Measurements from ENCODE around the gene TMC1. TPM values are rescaled to one million over a fixed set of nuclear protein-coding genes. Genes with fewer than 3 reads are reported as not detected.
"Not testable (repeated sequence)": the region's sequence is repeated elsewhere in the genome, so short reads cannot be mapped to it uniquely, and the experiment has no call there.

TMC1 gene
- total RNA-seq, 2 experiments from 2014 or later = not detected

DNA sequence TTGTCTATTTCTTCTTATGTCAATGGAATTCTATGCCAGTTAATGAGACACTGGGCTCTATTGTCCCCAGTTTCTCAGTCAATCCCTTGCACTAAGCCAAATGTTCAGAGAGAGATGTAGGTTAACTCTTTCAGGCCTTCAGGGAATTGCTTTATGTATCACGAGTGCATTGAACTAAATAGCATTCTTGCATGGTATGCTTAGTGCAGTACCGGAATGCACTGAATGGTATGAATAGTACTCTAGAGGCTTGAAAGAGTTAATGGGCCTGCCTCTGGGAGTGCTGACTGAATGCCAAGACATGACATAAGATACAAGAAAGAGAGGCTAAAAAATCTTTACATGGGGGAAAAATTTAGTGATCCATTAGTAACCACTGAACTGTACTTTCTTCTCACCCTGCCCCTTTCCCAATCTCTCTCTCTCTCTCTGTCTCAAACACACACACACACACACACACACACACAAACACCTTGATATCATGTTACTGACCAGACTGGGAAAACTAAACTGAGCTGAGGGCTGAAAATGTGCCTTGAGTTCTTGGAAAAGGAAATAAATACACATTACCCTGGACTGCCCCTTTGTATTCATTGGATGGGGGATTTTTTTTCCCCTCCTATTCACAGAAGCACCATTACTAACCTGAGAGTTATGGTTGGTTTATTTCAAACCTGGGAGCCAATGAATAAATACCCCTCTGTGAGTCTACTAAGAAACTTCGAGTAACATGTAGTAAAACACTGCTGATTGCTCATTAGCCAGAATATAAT lies 35.4 kb upstream of the TMC1 start:
- no peak overlapping the region for H3K4me3 ChIP-seq (ENCODE audit: low read length)
- Mint-ChIP-seq H3K27ac (no peak overlapping the region), H3K27me3 (peaks cover 2% of the 10 kb centered on the region), H3K36me3 (ENCODE audit: low read depth) (no peaks in the 10 kb centered on the region), H3K4me1 (ENCODE audit: low read depth) (no peaks in the 10 kb centered on the region), H3K9me3 (no peaks in the 10 kb centered on the region), H3K4me3 (no peak overlapping the region)
- H3K36me3 ChIP-seq (ENCODE audit: insufficient read depth, low read length) = no peaks in the 10 kb centered on the region
- intact Hi-C loops (cut with DNase I, micrococcal nuclease) = no loop called here
- H3K9me3 ChIP-seq (ENCODE audit: control insufficient read depth in 1 of 2, insufficient read depth in 1 of 2, low read length in 2 of 2) = no peaks in the 10 kb centered on the region
- ATAC-seq (ENCODE audit: poor library complexity) (no peak), DNase-seq (no peak)
- no peaks in the 10 kb centered on the region for H3K27me3 ChIP-seq (ENCODE audit: control insufficient read depth in 1 of 2, insufficient read depth in 2 of 2, low read length in 2 of 2)
- CTCF ChIA-PET = no interaction called here
- no peak overlapping the region for H3K27ac ChIP-seq (ENCODE audit: low read depth in 1 of 2, low read length in 2 of 2)
- no peaks in the 10 kb centered on the region for H3K4me1 ChIP-seq (ENCODE audit: insufficient read depth, low read length)
- POLR2A ChIA-PET = no interaction called here
- TF ChIP-seq, protein P1, sequence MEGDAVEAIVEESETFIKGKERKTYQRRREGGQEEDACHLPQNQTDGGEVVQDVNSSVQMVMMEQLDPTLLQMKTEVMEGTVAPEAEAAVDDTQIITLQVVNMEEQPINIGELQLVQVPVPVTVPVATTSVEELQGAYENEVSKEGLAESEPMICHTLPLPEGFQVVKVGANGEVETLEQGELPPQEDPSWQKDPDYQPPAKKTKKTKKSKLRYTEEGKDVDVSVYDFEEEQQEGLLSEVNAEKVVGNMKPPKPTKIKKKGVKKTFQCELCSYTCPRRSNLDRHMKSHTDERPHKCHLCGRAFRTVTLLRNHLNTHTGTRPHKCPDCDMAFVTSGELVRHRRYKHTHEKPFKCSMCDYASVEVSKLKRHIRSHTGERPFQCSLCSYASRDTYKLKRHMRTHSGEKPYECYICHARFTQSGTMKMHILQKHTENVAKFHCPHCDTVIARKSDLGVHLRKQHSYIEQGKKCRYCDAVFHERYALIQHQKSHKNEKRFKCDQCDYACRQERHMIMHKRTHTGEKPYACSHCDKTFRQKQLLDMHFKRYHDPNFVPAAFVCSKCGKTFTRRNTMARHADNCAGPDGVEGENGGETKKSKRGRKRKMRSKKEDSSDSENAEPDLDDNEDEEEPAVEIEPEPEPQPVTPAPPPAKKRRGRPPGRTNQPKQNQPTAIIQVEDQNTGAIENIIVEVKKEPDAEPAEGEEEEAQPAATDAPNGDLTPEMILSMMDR (IDR thresholded peaks at IDR 0.05) = no peak

DNA sequence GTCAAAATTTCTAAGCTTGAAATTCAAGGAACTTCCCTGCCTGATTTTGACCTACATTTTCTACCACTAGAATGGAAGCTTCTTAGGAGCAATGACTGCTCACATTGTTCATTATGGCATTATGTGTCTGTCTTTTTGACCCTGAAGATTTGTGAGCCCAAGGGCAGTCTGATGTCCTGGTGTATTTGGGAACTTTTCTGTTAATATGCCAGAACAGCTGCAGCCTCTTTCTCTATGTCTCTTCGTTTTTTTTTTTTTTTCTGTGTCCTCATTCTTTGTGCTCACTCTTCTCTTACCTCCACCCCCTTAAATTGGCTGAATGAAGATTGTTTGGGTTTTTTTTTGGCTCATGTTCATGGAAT lies 34.8 kb upstream of the TMC1 start:
- Histone ChIP-seq H3K4me1 (ENCODE audit: insufficient read depth, low read length) (no peaks in the 10 kb centered on the region), H3K27ac (ENCODE audit: low read depth in 1 of 2, low read length in 2 of 2) (no peak overlapping the region), H3K9me3 (ENCODE audit: control insufficient read depth in 1 of 2, insufficient read depth in 1 of 2, low read length in 2 of 2) (no peaks in the 10 kb centered on the region), H3K36me3 (ENCODE audit: insufficient read depth, low read length) (no peaks in the 10 kb centered on the region), H3K4me3 (ENCODE audit: low read length) (no peak overlapping the region), H3K27me3 (ENCODE audit: control insufficient read depth in 1 of 2, insufficient read depth in 2 of 2, low read length in 2 of 2) (no peaks in the 10 kb centered on the region)
- H3K9me3 Mint-ChIP-seq = no peaks in the 10 kb centered on the region
- no peak overlapping the region for H3K4me3 Mint-ChIP-seq
- H3K27ac Mint-ChIP-seq = no peak overlapping the region
- H3K27me3 Mint-ChIP-seq = peaks cover 7% of the 10 kb centered on the region
- ChIA-PET CTCF (no interaction called here), POLR2A (no interaction called here)
- ATAC-seq (ENCODE audit: poor library complexity) = no peak
- H3K4me1 Mint-ChIP-seq (ENCODE audit: low read depth) = no peaks in the 10 kb centered on the region
- intact Hi-C loops (cut with DNase I, micrococcal nuclease) = no loop called here
- TF ChIP-seq, protein P1 (IDR thresholded peaks at IDR 0.05) = no peak
- no peaks in the 10 kb centered on the region for H3K36me3 Mint-ChIP-seq (ENCODE audit: low read depth)
- no peak for DNase-seq

DNA sequence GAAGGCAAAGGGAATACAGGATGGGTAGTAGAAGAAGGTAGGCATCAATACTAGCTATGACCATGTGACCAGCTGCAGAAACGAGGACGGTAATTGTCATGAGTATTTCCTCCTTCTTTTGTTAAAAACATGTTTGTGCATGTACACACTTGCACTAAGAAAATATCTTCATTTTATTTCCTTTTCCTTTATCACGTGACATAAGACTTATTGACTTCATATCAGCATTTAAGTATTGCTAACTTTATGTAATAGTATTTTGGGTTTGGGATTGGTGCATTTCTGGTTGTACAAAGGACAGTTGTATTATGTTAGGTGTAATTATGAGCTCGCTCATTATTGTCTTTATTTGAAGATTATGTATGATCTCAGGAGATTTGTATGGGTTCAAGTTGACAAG lies 33.7 kb upstream of the TMC1 start:
- H3K27me3 Mint-ChIP-seq; H3K36me3 ChIP-seq (ENCODE audit: insufficient read depth, low read length); H3K4me1 Mint-ChIP-seq (ENCODE audit: low read depth); ATAC-seq (ENCODE audit: poor library complexity); H3K4me3 Mint-ChIP-seq; DNase-seq; H3K9me3 Mint-ChIP-seq; H3K4me1 ChIP-seq (ENCODE audit: insufficient read depth, low read length); H3K27me3 ChIP-seq (ENCODE audit: control insufficient read depth in 1 of 2, insufficient read depth in 2 of 2, low read length in 2 of 2); POLR2A ChIA-PET; H3K27ac ChIP-seq (ENCODE audit: low read depth in 1 of 2, low read length in 2 of 2); H3K36me3 Mint-ChIP-seq (ENCODE audit: low read depth); H3K4me3 ChIP-seq (ENCODE audit: low read length); CTCF ChIA-PET; H3K9me3 ChIP-seq (ENCODE audit: control insufficient read depth in 1 of 2, insufficient read depth in 1 of 2, low read length in 2 of 2); intact Hi-C loops (cut with DNase I, micrococcal nuclease); H3K27ac Mint-ChIP-seq: not testable (repeated sequence)

DNA sequence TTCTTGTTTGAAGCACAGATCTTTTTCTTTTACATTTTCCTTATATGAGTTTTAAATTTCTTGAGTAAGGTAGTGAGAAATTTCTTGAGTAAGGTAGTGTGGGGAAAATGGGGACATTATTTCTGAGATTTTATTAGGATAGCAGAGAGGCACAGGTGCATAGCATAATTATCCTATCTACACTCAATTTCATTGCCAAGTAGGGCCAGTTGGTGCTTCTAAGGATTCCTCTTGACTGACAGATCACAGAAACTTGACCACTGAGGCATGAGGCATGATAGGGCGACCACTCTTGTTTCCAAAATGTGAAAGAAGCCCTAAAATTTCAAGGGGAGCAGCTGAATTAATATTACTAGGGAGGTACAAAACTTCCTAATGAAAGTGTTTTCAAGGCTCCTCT lies 31.4 kb upstream of the TMC1 start:
- TF ChIP-seq, protein P1 (IDR thresholded peaks at IDR 0.05) = no peak
- ATAC-seq (ENCODE audit: poor library complexity) (no peak), DNase-seq (no peak)
- Histone ChIP-seq H3K9me3 (ENCODE audit: control insufficient read depth in 1 of 2, insufficient read depth in 1 of 2, low read length in 2 of 2) (no peaks in the 10 kb centered on the region), H3K27ac (ENCODE audit: low read depth in 1 of 2, low read length in 2 of 2) (no peak overlapping the region), H3K36me3 (ENCODE audit: insufficient read depth, low read length) (no peaks in the 10 kb centered on the region), H3K4me3 (ENCODE audit: low read length) (no peak overlapping the region), H3K27me3 (ENCODE audit: control insufficient read depth in 1 of 2, insufficient read depth in 2 of 2, low read length in 2 of 2) (no peaks in the 10 kb centered on the region), H3K4me1 (ENCODE audit: insufficient read depth, low read length) (no peaks in the 10 kb centered on the region)
- ChIA-PET CTCF (no interaction called here), POLR2A (no interaction called here)
- Mint-ChIP-seq H3K27ac (no peak overlapping the region), H3K9me3 (no peaks in the 10 kb centered on the region), H3K4me3 (no peak overlapping the region), H3K36me3 (ENCODE audit: low read depth) (no peaks in the 10 kb centered on the region), H3K4me1 (ENCODE audit: low read depth) (no peaks in the 10 kb centered on the region), H3K27me3 (peaks cover 7% of the 10 kb centered on the region)
- intact Hi-C loops (cut with DNase I, micrococcal nuclease) = no loop called here
